CD4-positive, alpha-beta T cell treated with Interleukin-21 for 1 hour (primary cell): ENCODE measurements around the gene ZG16B.

ENCODE experiments used
- DNase-seq: peaks from one replicate; pipeline ENCODE4 v3.0.0-alpha.2; 2020

Gene ZG16B

GRCh38 chr16:2874032-2874911 is 44.2 kb downstream of the ZG16B start:
- DNase-seq: no peak

- peak; percentile 79 for DNase-seq
These were observed 44.8 kb downstream of the ZG16B start for GRCh38 chr16:2874912-2875362.

DNA sequence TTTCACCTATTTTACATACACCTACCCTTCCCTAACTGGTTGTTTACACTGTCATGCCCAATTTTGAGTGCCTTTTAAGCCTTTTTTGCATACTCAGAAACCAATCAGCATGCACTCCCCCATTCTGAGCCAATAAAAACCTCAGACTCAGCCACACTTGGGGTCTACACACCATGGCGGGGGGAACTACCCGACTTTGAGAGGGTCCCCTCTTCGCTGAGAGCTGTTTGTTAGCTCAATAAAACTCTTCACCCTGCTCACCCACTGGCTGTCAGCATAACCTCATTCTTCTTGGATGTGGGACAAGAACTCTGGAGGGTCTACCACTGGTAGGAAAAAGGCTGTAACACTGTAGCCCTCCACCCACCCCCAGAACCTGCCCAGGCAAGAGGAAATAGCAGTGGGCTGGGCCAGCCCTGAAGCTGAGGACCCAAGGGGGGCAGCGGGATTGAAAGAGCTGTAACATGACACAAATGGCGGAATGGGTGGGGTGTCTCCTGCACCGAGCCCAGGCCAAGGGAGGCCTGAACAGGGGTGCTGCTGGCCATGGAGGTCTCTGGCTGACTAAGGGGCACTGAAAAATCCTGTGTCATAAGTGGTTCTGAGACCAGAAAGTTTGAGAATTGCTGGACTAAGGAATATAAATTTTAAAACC is 49.9 kb downstream of the ZG16B start:
- DNase-seq: no peak
